ENCODE data around the gene RNF145.
"Not testable (repeated sequence)": the region's sequence is repeated elsewhere in the genome, so short reads cannot be mapped to it uniquely, and the experiment has no call there.

RNF145 gene

DNA sequence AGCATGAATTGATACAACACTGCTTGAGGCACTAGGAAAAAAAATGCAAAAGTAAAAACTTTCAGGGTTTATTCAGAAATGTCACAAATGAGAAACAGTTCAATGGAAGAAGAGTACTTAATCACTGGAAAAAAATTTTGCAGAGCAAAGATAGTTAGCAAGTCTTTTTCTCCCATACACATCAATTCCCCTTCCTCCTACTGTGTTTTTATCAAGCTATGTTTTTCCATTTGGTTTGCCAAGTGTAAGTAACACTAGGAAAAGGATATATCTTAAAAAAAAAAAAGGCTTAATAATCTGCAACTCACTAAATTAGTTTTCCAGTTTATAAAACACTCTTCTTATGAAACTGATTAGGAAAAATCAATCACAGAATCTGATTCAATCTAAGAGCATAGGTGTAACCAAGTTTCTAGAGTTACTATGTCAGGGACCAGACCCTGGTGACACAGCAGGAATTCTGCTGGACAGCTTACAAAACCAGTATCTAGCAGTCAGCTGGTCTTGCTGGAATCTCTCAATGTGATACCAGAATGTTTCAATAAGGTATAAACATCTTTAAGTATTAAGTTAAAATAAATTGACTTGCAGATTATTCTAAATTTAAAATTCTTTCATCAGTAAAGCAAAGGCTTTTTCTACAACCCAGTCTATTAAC, 34.7 kb downstream of the RNF145 start:
- in situ Hi-C loops (cut with HindIII; ENCODE audit: low pct_ligation_motif_present, low pct_unique_long_range_greater_than_20kb, low sequenced_read_pairs) = no loop called here
- DNase-seq = no peak

DNA sequence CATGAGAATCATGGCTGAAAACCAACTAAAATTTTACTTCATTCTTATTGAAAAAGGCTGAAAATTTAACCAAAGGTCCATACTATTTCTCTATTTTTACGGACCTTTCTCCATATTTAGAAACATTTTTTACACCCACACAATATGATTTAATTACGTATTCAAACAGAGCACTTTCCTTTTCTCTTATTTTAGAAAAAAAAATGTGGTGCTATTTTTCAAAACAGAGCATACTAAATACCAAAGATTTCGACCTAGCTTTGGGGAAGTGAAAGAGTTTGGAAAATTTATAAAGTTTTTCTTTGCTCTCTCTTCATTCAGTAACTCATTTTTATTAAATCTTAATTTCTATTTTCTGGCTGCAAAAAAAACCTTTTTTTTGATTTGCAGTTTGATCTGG, 38.1 kb downstream of the RNF145 start:
- in situ Hi-C loops (cut with HindIII; ENCODE audit: low pct_ligation_motif_present, low pct_unique_long_range_greater_than_20kb, low sequenced_read_pairs) = no loop called here
- no peak for DNase-seq

DNA sequence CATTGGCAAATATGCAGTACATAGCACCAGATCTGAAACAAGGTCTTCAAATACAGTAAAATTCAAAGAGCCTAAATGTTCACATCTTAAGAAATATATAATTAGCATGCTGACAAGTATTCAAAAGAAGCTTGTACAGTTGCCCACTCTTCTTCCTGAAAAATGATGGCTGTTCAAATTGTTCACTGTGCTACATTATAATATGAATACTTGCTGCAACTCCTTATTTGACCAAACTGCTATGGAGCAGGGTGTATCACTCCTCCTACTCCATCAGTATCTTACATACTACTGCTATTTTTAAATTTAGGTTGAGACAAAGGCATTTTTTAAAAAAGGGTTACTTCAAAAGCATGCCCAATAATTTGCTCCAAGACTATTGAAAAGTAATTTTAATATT, 39.3 kb downstream of the RNF145 start:
- no peak for DNase-seq
- in situ Hi-C loops (cut with HindIII; ENCODE audit: low pct_ligation_motif_present, low pct_unique_long_range_greater_than_20kb, low sequenced_read_pairs) = no loop called here

DNA sequence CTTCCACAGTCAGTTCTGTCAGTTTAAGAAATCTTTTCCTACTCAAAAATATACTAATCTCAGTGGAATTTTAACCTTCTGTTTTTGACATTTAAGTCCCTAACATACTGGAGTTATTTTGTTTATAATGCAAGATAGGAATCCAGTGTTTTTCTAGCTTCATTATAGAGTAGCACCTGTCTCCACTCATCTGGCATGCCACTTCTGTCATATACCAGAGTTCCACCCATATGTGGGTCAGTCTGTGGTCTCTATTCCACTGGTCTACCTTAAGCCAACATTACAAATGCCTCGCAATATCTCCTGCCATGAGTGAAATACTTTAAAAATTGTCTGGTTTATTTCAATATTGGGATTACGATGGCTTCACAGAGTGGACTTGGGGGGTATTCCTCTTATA, 42.9 kb downstream of the RNF145 start:
- in situ Hi-C loops (cut with HindIII; ENCODE audit: low pct_ligation_motif_present, low pct_unique_long_range_greater_than_20kb, low sequenced_read_pairs) = no loop called here
- no peak for DNase-seq

DNA sequence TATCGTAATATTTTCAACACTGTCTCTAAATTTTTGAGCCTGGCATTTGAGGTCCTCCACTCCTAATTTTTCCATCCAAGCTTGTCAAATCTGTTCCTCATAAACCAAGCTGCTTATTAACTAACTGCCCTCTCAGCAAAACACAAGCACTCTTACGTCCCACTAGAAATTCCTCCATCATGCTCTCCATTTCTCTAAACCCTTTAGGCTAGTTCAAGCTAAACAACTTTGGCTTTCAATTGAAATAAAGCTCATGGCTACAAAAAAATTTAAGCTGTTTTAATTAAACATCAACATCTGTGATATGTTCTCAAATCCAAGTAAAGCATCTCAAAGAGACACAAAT, 45.7 kb downstream of the RNF145 start:
- in situ Hi-C loops (cut with HindIII; ENCODE audit: low pct_ligation_motif_present, low pct_unique_long_range_greater_than_20kb, low sequenced_read_pairs) = no loop called here
- DNase-seq = peak; percentile 52

DNA sequence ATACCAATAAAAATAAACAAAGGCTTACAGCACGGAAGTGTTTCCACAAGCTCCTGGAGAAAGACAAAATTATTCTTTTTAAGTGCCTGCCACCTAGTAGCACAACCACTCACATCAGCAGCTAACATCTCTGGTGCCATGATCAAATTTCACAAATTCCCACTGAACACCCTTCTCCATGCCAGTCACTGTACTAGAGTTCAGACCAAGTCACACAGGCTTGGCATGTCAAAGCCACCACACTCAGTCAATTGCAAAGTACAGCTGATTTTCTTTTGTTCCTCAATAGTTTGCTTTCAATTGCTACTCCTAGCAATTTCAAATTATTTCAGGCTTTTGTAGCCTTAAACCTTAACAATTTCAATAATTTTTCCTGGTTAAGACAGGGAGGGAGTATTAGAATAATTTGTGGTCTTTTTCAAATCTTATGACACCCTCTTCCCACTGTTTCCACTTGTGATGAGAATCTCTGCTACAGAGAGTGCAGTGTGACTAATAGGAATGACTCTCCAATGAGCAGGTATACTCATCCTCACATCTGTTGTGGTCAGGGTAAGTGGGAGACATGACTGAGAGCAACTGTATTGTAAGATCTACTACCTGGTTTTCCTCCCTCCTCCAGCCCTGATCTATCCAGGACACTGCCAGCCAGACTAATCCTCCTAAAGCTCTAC, 46.2 kb downstream of the RNF145 start:
- peak; percentile 82 for DNase-seq
- in situ Hi-C loops (cut with HindIII; ENCODE audit: low pct_ligation_motif_present, low pct_unique_long_range_greater_than_20kb, low sequenced_read_pairs) = no loop called here

DNA sequence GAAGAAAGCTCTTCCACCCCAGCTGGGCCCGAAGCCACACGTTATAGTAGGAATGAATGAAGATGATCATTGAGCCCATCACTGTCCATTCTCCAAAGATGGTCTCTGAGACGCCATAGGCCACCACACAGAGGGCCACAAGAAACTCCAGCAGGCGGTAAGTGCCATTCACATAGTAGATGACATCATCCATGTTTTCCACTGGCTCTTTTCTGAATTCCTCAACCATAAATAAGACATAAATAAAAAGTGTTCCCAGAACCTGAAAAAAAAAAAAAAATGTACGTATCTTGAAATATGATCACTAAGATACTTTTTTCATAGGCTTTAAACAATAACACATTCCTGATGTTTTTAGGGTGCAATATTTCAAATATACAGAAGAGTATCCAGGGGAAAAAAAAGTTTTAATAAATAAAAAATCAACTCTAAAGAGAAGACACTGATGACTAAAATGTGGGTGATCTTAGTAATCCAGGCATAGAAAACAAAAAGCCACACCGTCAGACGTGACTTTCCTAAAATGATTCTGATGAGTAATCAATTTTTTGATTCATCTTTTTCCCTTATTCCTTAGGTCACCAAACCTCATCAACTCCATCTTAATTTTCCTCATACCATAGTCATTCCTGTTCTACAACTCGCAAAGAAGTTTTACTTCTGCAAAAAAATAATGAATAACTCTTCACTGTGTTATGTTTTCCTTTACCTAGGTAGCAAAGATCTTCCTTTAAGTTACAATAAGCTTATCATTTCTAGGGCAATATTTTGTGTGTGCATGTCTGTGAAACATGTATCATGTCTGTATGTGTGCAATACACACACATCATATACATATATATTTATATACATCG, 47.8 kb downstream of the RNF145 start:
- in situ Hi-C loops (cut with HindIII; ENCODE audit: low pct_ligation_motif_present, low pct_unique_long_range_greater_than_20kb, low sequenced_read_pairs) = no loop called here
- DNase-seq = no peak

DNA sequence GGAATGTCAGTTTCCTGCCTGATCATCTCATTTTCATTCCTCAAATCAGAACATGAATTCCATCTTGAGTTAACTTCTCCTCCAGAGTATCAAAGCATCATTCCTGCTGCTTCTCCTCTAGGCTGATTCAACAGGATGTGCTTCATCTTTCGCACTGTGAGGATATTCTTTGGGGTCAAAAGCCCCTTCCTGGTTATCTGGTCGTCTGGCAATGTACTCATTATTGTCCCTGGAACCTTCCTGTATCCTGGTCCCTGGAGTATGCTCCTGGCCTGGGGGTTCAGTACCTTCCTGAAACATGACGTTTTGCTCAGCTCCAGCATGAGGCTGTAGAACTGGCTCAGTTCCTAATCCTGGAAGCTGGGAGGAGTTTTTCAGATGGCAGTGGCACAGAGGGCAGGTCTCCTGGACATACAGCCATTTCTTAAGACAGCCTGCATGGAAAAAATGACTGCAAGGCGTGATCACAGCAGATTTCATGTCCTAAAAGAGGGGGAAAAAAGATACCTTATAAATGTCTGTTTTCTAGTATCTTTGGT, 50.7 kb downstream of the RNF145 start:
- in situ Hi-C loops (cut with HindIII; ENCODE audit: low pct_ligation_motif_present, low pct_unique_long_range_greater_than_20kb, low sequenced_read_pairs); DNase-seq: not testable (repeated sequence)

DNA sequence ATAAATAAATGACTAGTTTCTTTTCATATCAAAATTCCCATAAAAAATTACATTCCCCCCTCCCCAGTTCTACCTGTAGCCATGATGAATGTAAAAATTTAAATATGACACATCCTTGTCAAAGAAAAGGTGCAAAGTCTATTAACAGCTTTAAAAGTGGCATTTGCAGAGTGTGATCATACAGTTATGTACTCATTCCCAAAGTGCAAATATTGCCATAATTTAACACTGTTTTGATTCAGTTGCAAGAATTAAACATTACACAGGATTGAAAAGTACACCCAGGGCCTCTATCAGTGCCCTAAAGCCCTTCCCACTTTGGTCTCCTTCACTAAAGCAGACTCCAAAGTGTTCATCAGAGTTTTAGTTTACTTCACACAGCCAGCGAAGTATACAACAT, 51.8 kb downstream of the RNF145 start:
- in situ Hi-C loops (cut with HindIII; ENCODE audit: low pct_ligation_motif_present, low pct_unique_long_range_greater_than_20kb, low sequenced_read_pairs) = no loop called here

DNA sequence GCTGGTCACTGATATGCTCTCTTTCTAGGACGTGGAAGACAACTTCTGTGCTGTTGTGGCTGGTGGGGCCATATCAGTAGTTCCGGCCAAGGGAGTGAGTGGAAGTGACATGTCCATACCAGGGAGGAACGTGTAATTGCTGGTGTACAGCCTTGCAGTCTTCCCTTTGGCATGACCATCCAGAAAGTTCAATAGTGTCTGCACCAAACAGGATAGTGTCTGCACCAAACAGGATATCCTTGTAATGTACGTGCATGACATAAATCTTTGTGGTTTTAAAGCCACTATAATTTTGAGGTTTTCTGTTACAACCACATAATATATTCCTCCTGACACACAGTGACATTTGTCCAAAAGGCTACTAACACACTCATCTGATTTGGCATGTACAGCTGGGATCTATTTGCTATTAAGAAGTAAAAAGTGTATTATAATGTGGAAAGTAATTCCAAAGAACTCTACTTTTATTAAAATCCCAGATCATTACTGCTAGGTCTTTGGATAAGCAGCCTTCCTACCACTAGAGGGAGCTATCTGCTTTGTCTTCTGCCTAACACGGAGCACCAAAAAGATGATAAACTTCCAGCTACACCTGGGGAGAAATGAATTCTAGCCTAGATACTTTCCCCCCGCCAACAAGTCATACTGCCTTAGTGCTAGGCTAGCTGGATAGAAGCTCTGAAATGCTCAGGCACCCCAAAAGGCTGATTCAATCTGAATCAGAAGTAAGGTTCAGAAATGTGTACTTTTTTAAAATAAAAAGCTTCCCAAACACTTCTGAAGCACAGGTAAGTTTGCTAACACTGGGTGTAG, 52.7 kb downstream of the RNF145 start:
- in situ Hi-C loops (cut with HindIII; ENCODE audit: low pct_ligation_motif_present, low pct_unique_long_range_greater_than_20kb, low sequenced_read_pairs) = no loop called here
- peak; percentile 59 for DNase-seq

More for the DNA sequence above, 51.8 kb downstream of the RNF145 start:
- no peak for DNase-seq

DNA sequence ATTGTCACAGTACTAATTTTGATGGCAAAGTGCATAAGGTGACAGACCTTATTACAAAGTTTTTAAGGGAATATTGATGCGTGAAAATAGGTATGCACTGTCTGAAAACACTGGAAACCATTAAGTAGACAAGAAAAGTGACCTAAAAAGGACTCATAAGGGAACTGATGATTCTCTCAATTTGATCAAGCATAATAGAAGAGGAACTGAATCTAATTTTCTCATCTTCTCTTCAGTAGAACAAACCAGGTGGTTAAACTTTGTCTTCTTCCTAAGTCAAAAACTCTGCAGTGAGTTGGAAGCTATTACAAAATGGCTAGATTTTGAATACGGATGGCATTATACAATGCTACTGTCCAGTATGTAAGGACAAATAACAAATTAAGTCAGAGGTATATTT, 53.4 kb downstream of the RNF145 start:
- no peak for DNase-seq
- in situ Hi-C loops (cut with HindIII; ENCODE audit: low pct_ligation_motif_present, low pct_unique_long_range_greater_than_20kb, low sequenced_read_pairs) = no loop called here

DNA sequence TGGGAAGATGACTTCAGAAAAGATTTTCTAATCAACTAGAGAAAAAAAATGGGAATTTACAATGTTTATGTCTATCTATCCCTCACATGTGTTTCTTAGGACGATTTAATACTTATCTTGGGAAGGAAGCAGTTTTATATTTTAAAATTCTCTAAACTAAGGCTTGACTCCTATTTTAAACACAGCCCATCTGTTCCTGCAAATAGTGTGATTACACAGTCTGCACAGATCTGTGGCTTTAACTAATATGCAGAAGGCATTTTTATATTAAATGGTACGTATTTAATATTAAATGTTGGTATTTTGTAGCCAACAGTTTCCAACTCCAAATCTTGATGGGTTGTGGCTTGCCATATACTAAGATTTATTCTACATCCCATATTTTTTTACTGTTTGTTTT, 56.5 kb downstream of the RNF145 start:
- in situ Hi-C loops (cut with HindIII; ENCODE audit: low pct_ligation_motif_present, low pct_unique_long_range_greater_than_20kb, low sequenced_read_pairs) = no loop called here
- no peak for DNase-seq

DNA sequence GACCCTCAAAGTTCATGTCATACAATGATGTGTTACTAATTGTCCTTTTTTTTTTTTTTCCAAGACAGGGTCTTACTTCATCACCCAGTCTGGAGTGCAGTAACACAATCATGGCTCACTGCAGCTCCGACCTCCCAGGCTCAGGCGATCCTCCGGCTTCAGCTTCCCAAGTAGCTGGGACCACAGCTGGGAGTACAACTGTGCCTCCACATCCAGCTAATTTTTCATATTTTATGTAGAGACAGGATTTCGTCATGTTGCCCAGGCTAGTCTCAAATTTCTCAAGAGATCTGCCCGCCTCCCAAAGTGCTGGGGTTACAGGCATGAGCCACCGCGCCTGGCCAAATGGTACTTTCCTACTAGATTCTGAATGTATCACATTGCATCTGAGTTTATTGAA, 60.3 kb downstream of the RNF145 start:
- DNase-seq = no peak
- in situ Hi-C loops (cut with HindIII; ENCODE audit: low pct_ligation_motif_present, low pct_unique_long_range_greater_than_20kb, low sequenced_read_pairs) = no loop called here

DNA sequence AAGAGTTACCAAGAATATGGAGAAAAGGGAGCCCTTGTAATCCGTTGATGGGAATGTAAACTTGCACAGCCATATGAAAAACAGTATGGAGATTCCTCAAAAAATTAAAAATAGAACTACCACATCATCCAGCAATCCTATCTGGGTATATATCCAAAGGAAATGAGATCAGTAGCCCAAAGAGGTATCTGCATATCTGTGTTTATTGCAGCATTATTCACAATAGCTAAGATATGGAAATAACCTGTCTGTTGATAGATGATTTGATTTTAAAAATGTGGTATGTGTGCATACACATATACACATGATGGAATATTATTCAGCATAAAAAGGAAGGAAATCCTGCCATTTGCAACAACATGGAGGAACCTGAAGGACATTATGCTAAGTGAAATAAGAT, 61.4 kb downstream of the RNF145 start:
- DNase-seq = no peak
- in situ Hi-C loops (cut with HindIII; ENCODE audit: low pct_ligation_motif_present, low pct_unique_long_range_greater_than_20kb, low sequenced_read_pairs) = no loop called here

DNA sequence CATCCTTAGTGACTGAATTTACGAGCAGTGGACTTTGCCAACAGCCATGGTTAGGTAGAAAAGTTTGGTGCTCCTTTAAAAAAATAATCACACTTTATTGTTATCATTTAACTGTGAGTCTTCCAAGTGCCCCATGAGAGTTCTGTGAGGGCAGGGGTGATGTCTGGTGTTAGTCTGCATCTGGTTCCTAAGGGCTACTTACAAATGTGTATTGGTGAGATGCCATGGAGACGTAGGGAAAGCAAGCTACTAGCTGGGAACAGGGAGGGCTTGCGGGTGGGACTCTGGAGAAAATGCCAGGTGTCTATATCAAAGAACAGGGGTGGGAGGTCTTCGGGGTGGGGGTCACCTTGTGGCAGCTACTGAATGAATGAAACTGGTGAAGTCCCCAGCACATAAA, 62.5 kb downstream of the RNF145 start:
- in situ Hi-C loops (cut with HindIII; ENCODE audit: low pct_ligation_motif_present, low pct_unique_long_range_greater_than_20kb, low sequenced_read_pairs) = no loop called here
- no peak for DNase-seq

DNA sequence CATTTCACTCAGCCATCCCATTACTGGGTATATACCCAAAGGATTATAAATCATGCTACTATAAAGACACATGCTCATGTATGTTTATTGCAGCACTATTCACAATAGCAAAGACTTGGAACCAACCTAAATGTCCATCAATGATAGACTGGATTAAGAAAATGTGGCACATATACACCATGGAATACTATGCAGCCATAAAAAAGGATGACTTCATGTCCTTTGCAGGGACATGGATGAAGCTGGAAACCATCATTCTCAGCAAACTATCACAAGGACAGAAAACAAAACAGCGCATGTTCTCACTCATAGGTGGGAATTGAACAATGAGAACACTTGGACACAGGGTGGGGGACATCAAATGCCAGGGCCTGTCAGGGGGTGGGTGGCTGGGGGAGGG, 64.2 kb downstream of the RNF145 start:
- DNase-seq; in situ Hi-C loops (cut with HindIII; ENCODE audit: low pct_ligation_motif_present, low pct_unique_long_range_greater_than_20kb, low sequenced_read_pairs): not testable (repeated sequence)

DNA sequence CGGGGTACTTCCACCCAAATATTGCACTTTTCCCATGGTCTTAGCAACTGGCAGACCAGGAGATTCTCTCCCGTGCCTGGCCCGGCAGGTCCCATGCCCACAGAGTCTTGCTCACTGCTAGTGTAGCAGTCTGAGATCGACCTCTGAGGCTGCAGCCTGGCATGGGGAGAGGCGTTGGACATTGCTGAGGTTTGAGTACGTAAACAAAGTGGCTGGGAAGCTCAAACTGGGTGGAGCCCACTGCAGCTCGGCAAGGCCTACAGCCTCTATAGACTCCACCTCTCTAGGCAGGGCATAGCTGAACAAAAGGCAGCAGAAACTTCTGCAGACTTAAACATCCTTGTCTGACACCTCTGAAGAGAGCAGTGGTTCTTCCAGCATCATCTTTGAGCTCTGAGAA, 69.6 kb downstream of the RNF145 start:
- in situ Hi-C loops (cut with HindIII; ENCODE audit: low pct_ligation_motif_present, low pct_unique_long_range_greater_than_20kb, low sequenced_read_pairs) = no loop called here

DNA sequence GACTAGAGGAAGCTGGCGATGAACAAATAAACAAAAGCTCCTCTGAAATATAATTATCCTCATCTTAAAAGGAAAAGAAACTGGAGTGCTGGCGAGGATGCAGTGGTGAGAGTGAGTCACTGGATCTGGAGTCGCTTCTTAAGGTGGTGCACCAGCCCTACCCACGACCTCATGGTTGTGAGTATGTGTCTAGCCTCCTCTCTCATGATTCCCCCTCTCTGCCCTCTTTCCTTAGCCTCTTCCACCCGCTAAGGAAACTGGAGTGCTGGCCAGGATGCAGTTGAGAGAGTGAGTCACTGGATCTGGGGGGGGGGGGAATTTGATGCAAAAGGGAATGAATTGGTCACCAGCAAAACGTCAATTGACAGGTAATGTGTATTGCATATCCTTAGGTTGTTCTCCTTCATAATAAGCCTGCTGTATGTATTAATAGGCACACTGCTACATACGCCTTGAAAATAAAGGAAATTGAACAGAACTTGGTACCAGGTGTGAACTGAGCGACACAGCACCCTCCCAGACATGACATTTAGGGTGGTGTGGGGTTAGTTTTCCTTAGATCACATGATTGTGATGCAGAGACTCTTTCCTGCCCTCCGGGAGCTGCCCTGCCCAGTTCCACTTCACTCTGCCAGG, 73.3 kb downstream of the RNF145 start:
- DNase-seq = peak; percentile 12
- in situ Hi-C loops (cut with HindIII; ENCODE audit: low pct_ligation_motif_present, low pct_unique_long_range_greater_than_20kb, low sequenced_read_pairs) = no loop called here

More for the DNA sequence above, 69.6 kb downstream of the RNF145 start:
- DNase-seq = no peak
